Measurements from ENCODE around the gene PRSS38. TPM values are rescaled to one million over a fixed set of nuclear protein-coding genes. Genes with fewer than 3 reads are reported as not detected.

Gene PRSS38
- polyA plus RNA-seq, 4 donors = 0.04 TPM; not detected in 3

DNA sequence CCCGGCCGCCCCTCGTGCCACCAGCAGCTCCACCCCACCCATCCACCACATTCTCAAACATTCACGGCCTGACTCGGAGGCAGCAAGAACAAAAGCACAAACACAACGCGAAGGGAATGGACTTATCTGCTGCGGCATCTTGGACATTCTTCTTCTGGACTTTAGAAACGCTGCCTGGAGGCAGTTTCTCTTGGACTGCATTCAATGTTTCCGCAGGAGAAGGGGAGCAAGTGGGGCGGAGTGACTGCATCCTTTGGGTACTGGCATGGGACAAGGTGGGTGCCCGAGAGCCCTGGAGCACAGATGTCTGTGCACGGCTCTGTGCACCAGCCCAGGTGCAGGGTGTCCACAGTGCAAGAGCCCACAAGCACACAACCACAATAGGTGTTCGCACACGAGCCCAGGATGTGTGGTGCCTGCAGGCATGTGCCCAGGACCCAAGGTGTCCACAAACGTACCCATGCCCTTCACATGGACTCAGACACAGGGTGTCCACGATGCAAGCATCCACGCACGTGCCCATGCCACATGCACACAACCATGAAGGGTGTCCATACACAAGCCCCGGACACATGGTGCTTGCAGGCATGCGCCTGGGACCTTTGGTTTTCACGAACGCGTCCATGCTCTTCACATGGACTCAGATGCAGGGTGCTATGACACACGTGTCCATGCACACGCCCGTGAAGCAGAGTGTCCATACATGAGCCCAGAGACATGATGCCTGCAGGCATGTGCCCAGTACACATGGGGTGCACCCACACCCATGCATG lies 78.7 kb downstream of the PRSS38 start:
- DNase-seq (ENCODE audit: low read depth in 4 of 4, low spot score in 3 of 4) = no peak

GRCh38 chr1:227894831-227895451 lies 79.5 kb downstream of the PRSS38 start:
- DNase-seq (ENCODE audit: low read depth in 4 of 4, low spot score in 3 of 4) = no peak

Other genes with a start within 250 kb of the PRSS38 start
- 10 to 100 TPM; 15.9 to 20.4 (median 17.9) TPM for gene JMJD4, start 80.4 kb upstream of the PRSS38 start, polyA plus RNA-seq (ENCODE audit: insufficient read length in 4 of 4)
- 10 to 100 TPM; 39.8 to 47.7 (median 42.9) TPM for gene SNAP47, start 80.2 kb upstream of the PRSS38 start, polyA plus RNA-seq (ENCODE audit: insufficient read length in 4 of 4)
- gene WNT9A, start 132.3 kb downstream of the PRSS38 start, polyA plus RNA-seq (ENCODE audit: insufficient read length in 4 of 4) = 1 to 10 TPM; 1.0 to 1.7 (median 1.2) TPM
- under 1 TPM; 0.19 to 0.49 (median 0.22) TPM for gene WNT3A, start 191.3 kb downstream of the PRSS38 start, polyA plus RNA-seq (ENCODE audit: insufficient read length in 4 of 4)